Gastroesophageal sphincter (tissue), 3 donors: ENCODE measurements around the gene C5orf22.

Experiments used
- CTCF ChIP-seq, 4 experiments: fragments of 200-600 bp in 2 of 4; fragments of 450-650 bp in 2 of 4; sonication (generic) in 1 of 4; IDR thresholded peaks; one replicate each; pipeline ENCODE4 v1.5.1; 2017 to 2019; ENCODE audit warnings: antibody characterized with exemption in 4 of 4, mild to moderate bottlenecking in 2 of 4, moderate library complexity in 2 of 4
- POLR2A ChIP-seq, 2 donors: fragments of 450-650 bp; IDR thresholded peaks; one replicate each; pipeline ENCODE4 v1.6.1; 2017; ENCODE audit warnings: antibody characterized with exemption in 2 of 2, mild to moderate bottlenecking in 2 of 2, moderate library complexity in 1 of 2

GRCh38 chr5:31537851-31538250 lies 5.8 kb downstream of the C5orf22 start:
- TF ChIP-seq CTCF (IDR thresholded peaks at IDR 0.05) (no peak), POLR2A (IDR thresholded peaks at IDR 0.05) (no peak)
